Measurements from ENCODE around the gene DIAPH2. TPM values are rescaled to one million over a fixed set of nuclear protein-coding genes. Genes with fewer than 3 reads are reported as not detected.

Gene DIAPH2
- total RNA-seq, 1 donor from 2014 or later, result 34.2 TPM

DNA sequence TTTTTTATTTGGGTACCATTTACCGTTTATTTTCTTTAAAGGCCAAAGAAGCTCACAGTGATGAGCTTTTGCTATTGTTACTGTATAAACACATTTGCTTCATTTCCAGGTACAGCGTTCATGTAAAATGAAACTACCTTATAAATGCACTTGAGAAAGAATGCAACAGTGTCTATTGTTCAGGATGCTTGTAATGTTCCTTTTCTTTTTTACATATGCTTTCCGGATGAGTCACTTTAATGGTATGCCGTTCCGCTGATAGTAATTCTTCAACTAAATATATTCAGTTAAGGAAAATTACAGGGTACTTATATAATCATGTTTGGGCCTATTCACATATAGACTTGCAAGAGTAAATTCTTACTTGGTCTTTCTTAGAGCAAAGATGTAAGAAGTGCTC is 554.0 kb downstream of the DIAPH2 start:
- no peaks in the 10 kb centered on the region for H3K36me3 ChIP-seq
- TF ChIP-seq, protein P1, sequence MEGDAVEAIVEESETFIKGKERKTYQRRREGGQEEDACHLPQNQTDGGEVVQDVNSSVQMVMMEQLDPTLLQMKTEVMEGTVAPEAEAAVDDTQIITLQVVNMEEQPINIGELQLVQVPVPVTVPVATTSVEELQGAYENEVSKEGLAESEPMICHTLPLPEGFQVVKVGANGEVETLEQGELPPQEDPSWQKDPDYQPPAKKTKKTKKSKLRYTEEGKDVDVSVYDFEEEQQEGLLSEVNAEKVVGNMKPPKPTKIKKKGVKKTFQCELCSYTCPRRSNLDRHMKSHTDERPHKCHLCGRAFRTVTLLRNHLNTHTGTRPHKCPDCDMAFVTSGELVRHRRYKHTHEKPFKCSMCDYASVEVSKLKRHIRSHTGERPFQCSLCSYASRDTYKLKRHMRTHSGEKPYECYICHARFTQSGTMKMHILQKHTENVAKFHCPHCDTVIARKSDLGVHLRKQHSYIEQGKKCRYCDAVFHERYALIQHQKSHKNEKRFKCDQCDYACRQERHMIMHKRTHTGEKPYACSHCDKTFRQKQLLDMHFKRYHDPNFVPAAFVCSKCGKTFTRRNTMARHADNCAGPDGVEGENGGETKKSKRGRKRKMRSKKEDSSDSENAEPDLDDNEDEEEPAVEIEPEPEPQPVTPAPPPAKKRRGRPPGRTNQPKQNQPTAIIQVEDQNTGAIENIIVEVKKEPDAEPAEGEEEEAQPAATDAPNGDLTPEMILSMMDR (IDR thresholded peaks at IDR 0.05), result no peak
- H3K27ac ChIP-seq, result no peak overlapping the region
- H3K4me3 ChIP-seq, result no peak overlapping the region
- DNase-seq, result no peak
- no peaks in the 10 kb centered on the region for H3K9me3 ChIP-seq
- ATAC-seq, result no peak
- H3K27me3 ChIP-seq (ENCODE audit: low read depth), result no peaks in the 10 kb centered on the region
- intact Hi-C loops (cut with DNase I), result no loop called here
- H3K4me1 ChIP-seq, result no peaks in the 10 kb centered on the region

DNA sequence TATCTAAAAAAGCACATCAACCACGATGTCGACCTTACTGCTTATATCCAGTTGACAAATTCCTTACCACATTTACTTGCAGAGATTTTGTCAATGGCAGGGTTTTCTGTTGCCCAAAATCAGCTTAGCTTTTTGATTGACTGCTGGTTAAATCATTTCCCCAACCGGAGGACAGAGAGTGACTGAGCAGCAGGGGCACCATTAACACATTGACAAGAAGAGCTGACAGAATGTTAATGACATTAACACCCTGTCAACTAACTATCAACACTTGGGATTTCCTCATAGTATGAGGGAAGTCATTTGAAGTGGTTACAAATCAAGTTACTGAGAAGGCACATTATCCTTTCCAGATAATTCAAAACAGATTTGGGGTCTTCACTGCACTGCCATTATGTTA is 567.5 kb downstream of the DIAPH2 start:
- intact Hi-C loops (cut with DNase I), result no loop called here
- TF ChIP-seq, protein P1 (IDR thresholded peaks at IDR 0.05), result no peak
- Histone ChIP-seq H3K4me3 (no peak overlapping the region), H3K4me1 (no peaks in the 10 kb centered on the region), H3K9me3 (no peaks in the 10 kb centered on the region), H3K36me3 (no peaks in the 10 kb centered on the region), H3K27ac (no peak overlapping the region), H3K27me3 (ENCODE audit: low read depth) (no peaks in the 10 kb centered on the region)
- ATAC-seq (no peak), DNase-seq (no peak)

DNA sequence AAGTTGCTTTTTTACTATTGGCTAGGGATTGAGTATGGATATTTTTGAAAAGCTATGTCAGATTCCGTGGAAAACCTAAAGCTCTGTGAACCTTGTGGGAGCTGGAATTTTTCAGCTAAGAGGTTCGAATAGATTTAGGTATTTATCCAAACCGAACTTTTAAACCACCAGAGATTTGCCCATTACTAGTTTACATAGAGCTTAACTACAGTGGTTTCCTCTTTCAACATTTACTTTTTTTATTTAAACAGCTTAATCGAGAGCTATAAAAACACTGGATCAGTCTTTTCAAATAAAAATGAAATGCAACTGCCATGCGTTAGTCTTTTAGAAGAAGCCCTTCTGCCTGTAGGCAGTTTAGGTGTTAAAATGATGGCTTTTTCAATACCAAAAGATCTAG is 576.0 kb downstream of the DIAPH2 start:
- Histone ChIP-seq H3K9me3 (no peaks in the 10 kb centered on the region), H3K27me3 (ENCODE audit: low read depth) (no peaks in the 10 kb centered on the region), H3K4me1 (no peaks in the 10 kb centered on the region), H3K36me3 (no peaks in the 10 kb centered on the region), H3K27ac (no peak overlapping the region), H3K4me3 (no peak overlapping the region)
- DNase-seq (no peak), ATAC-seq (no peak)
- TF ChIP-seq, protein P1 (IDR thresholded peaks at IDR 0.05), result no peak
- intact Hi-C loops (cut with DNase I), result no loop called here

DNA sequence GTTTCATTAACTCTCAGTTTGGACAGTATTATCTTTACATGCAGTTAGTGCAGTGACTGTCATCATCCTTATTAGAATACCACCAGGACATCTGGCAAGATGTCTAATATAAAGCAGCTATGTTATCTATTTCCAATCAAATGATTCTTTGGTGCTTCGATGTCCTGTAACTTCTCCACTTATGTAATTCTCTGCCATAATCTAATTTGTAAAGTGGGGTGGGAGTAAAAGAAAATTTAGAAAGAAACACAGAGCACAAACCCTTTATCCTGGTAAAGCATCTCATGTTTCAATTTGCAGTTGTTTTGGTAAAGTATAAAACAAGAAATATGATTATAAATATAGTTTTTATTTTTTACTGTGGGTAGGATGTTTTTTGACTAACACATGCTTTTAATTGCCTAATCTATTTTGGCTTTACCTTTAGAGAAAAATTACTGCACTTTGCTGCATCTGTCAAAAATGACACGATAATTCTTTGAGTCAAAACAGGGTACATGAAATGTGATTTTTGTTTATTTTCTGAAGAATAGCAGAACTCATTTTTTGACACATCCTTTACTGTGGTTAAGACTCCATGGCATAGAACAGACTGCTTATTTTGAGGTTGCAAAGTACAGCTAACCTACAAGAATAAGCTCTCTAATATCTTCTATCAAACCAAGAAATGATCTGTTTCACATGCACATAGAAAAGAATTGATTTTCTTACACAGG is 581.9 kb downstream of the DIAPH2 start:
- DNase-seq (no peak), ATAC-seq (no peak)
- intact Hi-C loops (cut with DNase I), result no loop called here
- Histone ChIP-seq H3K36me3 (no peaks in the 10 kb centered on the region), H3K9me3 (no peaks in the 10 kb centered on the region), H3K27ac (no peak overlapping the region), H3K4me3 (no peak overlapping the region), H3K27me3 (ENCODE audit: low read depth) (no peaks in the 10 kb centered on the region), H3K4me1 (no peaks in the 10 kb centered on the region)
- TF ChIP-seq, protein P1 (IDR thresholded peaks at IDR 0.05), result no peak

DNA sequence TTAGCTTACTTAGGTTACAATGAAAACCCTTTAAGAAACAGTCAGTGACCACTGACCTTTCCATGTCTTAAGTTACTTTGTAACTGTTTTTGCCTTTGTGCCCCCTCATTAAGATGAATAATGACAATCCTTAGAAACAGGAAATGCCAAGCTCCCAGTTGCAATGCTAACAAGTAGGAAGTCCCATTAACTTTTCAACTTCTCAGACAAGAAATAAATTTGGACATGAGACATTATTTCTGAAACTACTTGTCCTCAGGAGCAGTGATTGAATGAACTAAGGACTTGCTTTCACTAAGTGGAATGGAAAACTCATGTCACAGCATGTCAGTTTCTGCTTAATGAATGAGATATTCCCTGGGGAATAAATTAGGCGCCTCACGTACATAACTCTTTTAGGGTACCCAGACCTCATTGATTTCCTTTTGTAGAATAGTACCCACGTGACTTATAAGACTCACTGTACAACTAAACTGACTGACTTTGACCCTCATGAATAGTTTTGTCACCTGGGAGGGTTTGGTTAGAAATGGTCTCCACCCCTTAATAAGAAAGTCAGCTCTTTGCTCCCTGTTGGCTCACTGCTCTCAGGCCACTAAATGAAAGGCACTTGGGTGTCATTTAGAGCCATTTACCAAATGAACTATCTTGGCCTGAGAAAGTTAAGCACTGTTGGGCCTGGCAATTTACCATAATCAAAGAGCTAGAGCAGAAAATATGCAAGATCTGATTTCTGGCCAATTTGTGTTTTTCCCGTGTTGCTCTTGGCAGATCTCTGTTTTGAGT is 582.9 kb downstream of the DIAPH2 start:
- TF ChIP-seq, protein P1 (IDR thresholded peaks at IDR 0.05), result no peak
- no peaks in the 10 kb centered on the region for H3K36me3 ChIP-seq
- H3K4me3 ChIP-seq, result no peak overlapping the region
- intact Hi-C loops (cut with DNase I), result no loop called here
- ATAC-seq, result no peak
- no peaks in the 10 kb centered on the region for H3K4me1 ChIP-seq
- H3K27ac ChIP-seq, result no peak overlapping the region
- no peak for DNase-seq
- H3K27me3 ChIP-seq (ENCODE audit: low read depth), result no peaks in the 10 kb centered on the region
- no peaks in the 10 kb centered on the region for H3K9me3 ChIP-seq

All from lower lobe of right lung (tissue), 2 donors.